HG03196 (cell line): Measurements from ENCODE around the gene ZNF146.
"Not testable (repeated sequence)": the region's sequence is repeated elsewhere in the genome, so short reads cannot be mapped to it uniquely, and the experiment has no call there.

Experiments used
- ATAC-seq: cut with Tn5 transposase; IDR thresholded peaks from one replicate; pipeline ENCODE4 v1.9.1; 2021; ENCODE audit not compliant: unreplicated experiment

ZNF146 gene

DNA sequence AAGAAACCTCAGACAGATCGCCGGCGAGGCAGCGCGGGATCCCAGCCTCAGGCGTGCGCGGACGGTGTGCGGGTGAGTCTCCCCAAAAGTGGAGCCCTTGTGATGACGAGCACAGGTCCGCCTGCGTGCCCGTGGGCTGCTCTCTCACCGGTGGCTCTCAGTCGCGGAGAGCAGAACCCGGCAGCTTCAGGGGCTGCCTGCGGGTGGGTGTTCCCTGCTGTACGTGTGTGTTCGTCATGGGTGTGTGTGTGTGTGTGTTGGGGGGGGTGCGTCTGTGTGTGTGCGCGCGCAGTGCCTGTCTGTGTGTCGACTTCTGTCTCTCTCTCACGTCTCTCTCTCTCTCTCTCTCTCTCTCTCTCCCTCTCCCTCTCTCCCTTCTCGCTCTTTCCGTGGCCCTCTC, 54.4 kb downstream of the ZNF146 start:
- not testable (repeated sequence) for ATAC-seq
